ENCODE measurements around the gene RSPH6A. TPM values are rescaled to one million over a fixed set of nuclear protein-coding genes. Genes with fewer than 3 reads are reported as not detected.

RSPH6A gene
- polyA plus RNA-seq: under 1 TPM in 1 of 2 donors, not detected in 1; 0.16 TPM

GRCh38 chr19:45814851-45815480 lies at the start of gene RSPH6A:
TSS of gene RSPH6A (minus strand) at chr19:45815308. CDS start at chr19:45815176, 132 bp downstream.
- no peaks in the 10 kb centered on the region for H3K36me3 ChIP-seq (ENCODE audit: control insufficient read depth in 2 of 2, insufficient read depth in 2 of 2, low read length in 1 of 2)
- no peak within 1 kb of the TSS for H3K27ac ChIP-seq (ENCODE audit: low read depth in 2 of 2, low read length in 1 of 2)
- 49 to 55% methylated on average over 39 to 40 of the region's 40 CpGs for WGBS, 2 donors
- H3K27me3 ChIP-seq (ENCODE audit: control insufficient read depth in 1 of 2, insufficient read depth in 2 of 2, low read length in 2 of 2): no peaks in the 10 kb centered on the region
- peaks cover 0 to 8% of the 10 kb centered on the region in 2 donors for H3K4me1 ChIP-seq (ENCODE audit: control insufficient read depth in 2 of 2, insufficient read depth in 2 of 2, low read length in 1 of 2)
- H3K9me3 ChIP-seq (ENCODE audit: control insufficient read depth in 2 of 2, insufficient read depth in 1 of 2, low read depth in 1 of 2, low read length in 1 of 2): no peaks in the 10 kb centered on the region
- no peak within 1 kb of the TSS for H3K4me3 ChIP-seq (ENCODE audit: low read depth in 1 of 2, low read length in 2 of 2)

- H3K9me3 ChIP-seq (ENCODE audit: control insufficient read depth in 2 of 2, insufficient read depth in 1 of 2, low read depth in 1 of 2, low read length in 1 of 2): no peaks in the 10 kb centered on the region
- H3K36me3 ChIP-seq (ENCODE audit: control insufficient read depth in 2 of 2, insufficient read depth in 2 of 2, low read length in 1 of 2): no peaks in the 10 kb centered on the region
- WGBS, 2 donors: 20 to 27% methylated on average over 12 of the region's 12 CpGs
- H3K27me3 ChIP-seq (ENCODE audit: control insufficient read depth in 1 of 2, insufficient read depth in 2 of 2, low read length in 2 of 2): peaks cover 0 to 3% of the 10 kb centered on the region in 2 donors
- H3K4me3 ChIP-seq (ENCODE audit: low read depth in 1 of 2, low read length in 2 of 2): peak overlapping the region; percentile 8 to 95
- H3K27ac ChIP-seq (ENCODE audit: low read depth in 2 of 2, low read length in 1 of 2): peak overlapping the region in 1 of 2 donors; percentile 5
- peaks cover 0 to 3% of the 10 kb centered on the region in 2 donors for H3K4me1 ChIP-seq (ENCODE audit: control insufficient read depth in 2 of 2, insufficient read depth in 2 of 2, low read length in 1 of 2)
Observed at GRCh38 chr19:45864629-45865082, 49.5 kb upstream of the RSPH6A start.

GRCh38 chr19:45863840-45864628 lies 48.9 kb upstream of the RSPH6A start, which contains the start of gene FOXA3:
TSS of gene FOXA3 (plus strand) at chr19:45864326. CDS start at chr19:45864457, 131 bp downstream.
- peaks cover 0 to 3% of the 10 kb centered on the region in 2 donors for H3K4me1 ChIP-seq (ENCODE audit: control insufficient read depth in 2 of 2, insufficient read depth in 2 of 2, low read length in 1 of 2)
- WGBS, 2 donors: 3 to 4% methylated on average over 63 to 71 of the region's 71 CpGs
- no peaks in the 10 kb centered on the region for H3K36me3 ChIP-seq (ENCODE audit: control insufficient read depth in 2 of 2, insufficient read depth in 2 of 2, low read length in 1 of 2)
- peak within 1 kb of the TSS in 1 of 2 donors; percentile 5 for H3K27ac ChIP-seq (ENCODE audit: low read depth in 2 of 2, low read length in 1 of 2)
- peak within 1 kb of the TSS; percentile 29 to 95 for H3K4me3 ChIP-seq (ENCODE audit: low read depth in 1 of 2, low read length in 2 of 2)
- peaks cover 0 to 3% of the 10 kb centered on the region in 2 donors for H3K27me3 ChIP-seq (ENCODE audit: control insufficient read depth in 1 of 2, insufficient read depth in 2 of 2, low read length in 2 of 2)
- no peaks in the 10 kb centered on the region for H3K9me3 ChIP-seq (ENCODE audit: control insufficient read depth in 2 of 2, insufficient read depth in 1 of 2, low read depth in 1 of 2, low read length in 1 of 2)

- peak overlapping the region; percentile 29 to 95 for H3K4me3 ChIP-seq (ENCODE audit: low read depth in 1 of 2, low read length in 2 of 2)
- WGBS, 2 donors: 3% methylated on average over 22 of the region's 22 CpGs
- H3K9me3 ChIP-seq (ENCODE audit: control insufficient read depth in 2 of 2, insufficient read depth in 1 of 2, low read depth in 1 of 2, low read length in 1 of 2): no peaks in the 10 kb centered on the region
- H3K27ac ChIP-seq (ENCODE audit: low read depth in 2 of 2, low read length in 1 of 2): no peak overlapping the region
- H3K36me3 ChIP-seq (ENCODE audit: control insufficient read depth in 2 of 2, insufficient read depth in 2 of 2, low read length in 1 of 2): no peaks in the 10 kb centered on the region
- peaks cover 0 to 3% of the 10 kb centered on the region in 2 donors for H3K4me1 ChIP-seq (ENCODE audit: control insufficient read depth in 2 of 2, insufficient read depth in 2 of 2, low read length in 1 of 2)
- peaks cover 0 to 3% of the 10 kb centered on the region in 2 donors for H3K27me3 ChIP-seq (ENCODE audit: control insufficient read depth in 1 of 2, insufficient read depth in 2 of 2, low read length in 2 of 2)
Observed at GRCh38 chr19:45863335-45863839, 48.3 kb upstream of the RSPH6A start.

- WGBS, 2 donors: 0 to 1% methylated on average over 56 to 65 of the region's 65 CpGs
- Histone ChIP-seq H3K9me3 (ENCODE audit: control insufficient read depth in 2 of 2, insufficient read depth in 1 of 2, low read depth in 1 of 2, low read length in 1 of 2) (no peaks in the 10 kb centered on the region), H3K27me3 (ENCODE audit: control insufficient read depth in 1 of 2, insufficient read depth in 2 of 2, low read length in 2 of 2) (peaks cover 0 to 3% of the 10 kb centered on the region in 2 donors)
Observed at GRCh38 chr19:45862564-45863334, 47.6 kb upstream of the RSPH6A start, which contains the start of gene SYMPK. TSS of gene SYMPK (minus strand) at chr19:45863147. CDS start at chr19:45854495, 8,652 bp downstream.

GRCh38 chr19:45862271-45862563 lies 47.1 kb upstream of the RSPH6A start:
- H3K27ac ChIP-seq (ENCODE audit: low read depth in 2 of 2, low read length in 1 of 2): peak overlapping the region; percentile 83 to 93
- H3K36me3 ChIP-seq (ENCODE audit: control insufficient read depth in 2 of 2, insufficient read depth in 2 of 2, low read length in 1 of 2): no peaks in the 10 kb centered on the region
- peaks cover 0 to 3% of the 10 kb centered on the region in 2 donors for H3K27me3 ChIP-seq (ENCODE audit: control insufficient read depth in 1 of 2, insufficient read depth in 2 of 2, low read length in 2 of 2)
- WGBS, 2 donors: 0 to 1% methylated on average over 11 of the region's 11 CpGs
- H3K4me3 ChIP-seq (ENCODE audit: low read depth in 1 of 2, low read length in 2 of 2): peak overlapping the region; percentile 80 to 95
- peaks cover 0 to 3% of the 10 kb centered on the region in 2 donors for H3K4me1 ChIP-seq (ENCODE audit: control insufficient read depth in 2 of 2, insufficient read depth in 2 of 2, low read length in 1 of 2)
- no peaks in the 10 kb centered on the region for H3K9me3 ChIP-seq (ENCODE audit: control insufficient read depth in 2 of 2, insufficient read depth in 1 of 2, low read depth in 1 of 2, low read length in 1 of 2)

More at GRCh38 chr19:45862564-45863334, 47.6 kb upstream of the RSPH6A start, which contains the start of gene SYMPK:
- H3K4me1 ChIP-seq (ENCODE audit: control insufficient read depth in 2 of 2, insufficient read depth in 2 of 2, low read length in 1 of 2): peaks cover 0 to 3% of the 10 kb centered on the region in 2 donors
- no peaks in the 10 kb centered on the region for H3K36me3 ChIP-seq (ENCODE audit: control insufficient read depth in 2 of 2, insufficient read depth in 2 of 2, low read length in 1 of 2)
- H3K27ac ChIP-seq (ENCODE audit: low read depth in 2 of 2, low read length in 1 of 2): peak within 1 kb of the TSS; percentile 83 to 93
- H3K4me3 ChIP-seq (ENCODE audit: low read depth in 1 of 2, low read length in 2 of 2): peak within 1 kb of the TSS; percentile 80 to 95

- WGBS, 2 donors: 78 to 82% methylated on average over 15 of the region's 15 CpGs
- H3K4me3 ChIP-seq (ENCODE audit: low read depth in 1 of 2, low read length in 2 of 2): no peak overlapping the region
- H3K27me3 ChIP-seq (ENCODE audit: control insufficient read depth in 1 of 2, insufficient read depth in 2 of 2, low read length in 2 of 2): peaks cover 0 to 3% of the 10 kb centered on the region in 2 donors
- H3K36me3 ChIP-seq (ENCODE audit: control insufficient read depth in 2 of 2, insufficient read depth in 2 of 2, low read length in 1 of 2): no peaks in the 10 kb centered on the region
- H3K9me3 ChIP-seq (ENCODE audit: control insufficient read depth in 2 of 2, insufficient read depth in 1 of 2, low read depth in 1 of 2, low read length in 1 of 2): no peaks in the 10 kb centered on the region
- no peak overlapping the region for H3K27ac ChIP-seq (ENCODE audit: low read depth in 2 of 2, low read length in 1 of 2)
- H3K4me1 ChIP-seq (ENCODE audit: control insufficient read depth in 2 of 2, insufficient read depth in 2 of 2, low read length in 1 of 2): peaks cover 0 to 3% of the 10 kb centered on the region in 2 donors
Observed at GRCh38 chr19:45860359-45861259, 45.5 kb upstream of the RSPH6A start.

GRCh38 chr19:45854167-45854778 lies 39.2 kb upstream of the RSPH6A start:
- Histone ChIP-seq H3K4me1 (ENCODE audit: control insufficient read depth in 2 of 2, insufficient read depth in 2 of 2, low read length in 1 of 2) (no peaks in the 10 kb centered on the region), H3K9me3 (ENCODE audit: control insufficient read depth in 2 of 2, insufficient read depth in 1 of 2, low read depth in 1 of 2, low read length in 1 of 2) (no peaks in the 10 kb centered on the region), H3K27me3 (ENCODE audit: control insufficient read depth in 1 of 2, insufficient read depth in 2 of 2, low read length in 2 of 2) (no peaks in the 10 kb centered on the region), H3K27ac (ENCODE audit: low read depth in 2 of 2, low read length in 1 of 2) (no peak overlapping the region), H3K36me3 (ENCODE audit: control insufficient read depth in 2 of 2, insufficient read depth in 2 of 2, low read length in 1 of 2) (peaks cover 16 to 31% of the 10 kb centered on the region in 2 donors), H3K4me3 (ENCODE audit: low read depth in 1 of 2, low read length in 2 of 2) (no peak overlapping the region)
- WGBS, 2 donors: 91 to 96% methylated on average over 16 of the region's 16 CpGs

Measured in esophagus (tissue), 2 donors.